Astrocyte (in vitro differentiated cells and primary cell): Measurements from ENCODE around the gene C8A. TPM values are rescaled to one million over a fixed set of nuclear protein-coding genes. Genes with fewer than 3 reads are reported as not detected.

ENCODE experiments used
- DNase-seq: peaks from one replicate; pipeline ENCODE4 v3.0.0-alpha.2; 2010; ENCODE audit warnings: low read depth
- FAIRE-seq: peaks from 2 replicates; lab custom pipeline; 2011; peaks lifted over from hg19 to GRCh38; lab: Jason Lieb, UNC
- H2AFZ ChIP-seq: 2 replicates; pipeline ENCODE4 v1.6.0; 2012; ENCODE audit warnings: low read depth, low read length, inconsistent platforms
- H3K27ac ChIP-seq: 2 replicates; pipeline ENCODE4 v1.5.1; 2011; ENCODE audit warnings: low read depth, low read length, inconsistent platforms
- H3K27me3 ChIP-seq: 2 replicates; pipeline ENCODE4 v1.6.0; 2011; ENCODE audit warnings: low read length, inconsistent platforms; ENCODE audit not compliant: insufficient read depth
- H3K36me3 ChIP-seq: 2 replicates; pipeline ENCODE4 v1.5.1; 2011; ENCODE audit warnings: low read length, inconsistent platforms; ENCODE audit not compliant: insufficient read depth
- H3K4me1 ChIP-seq: 2 replicates; pipeline ENCODE4 v1.5.1; 2011; ENCODE audit warnings: low read length, inconsistent platforms; ENCODE audit not compliant: insufficient read depth
- H3K4me2 ChIP-seq: 2 replicates; pipeline ENCODE4 v1.6.0; 2012; ENCODE audit warnings: low read length, inconsistent platforms
- H3K4me3 ChIP-seq: 2 replicates; pipeline ENCODE4 v1.5.1; 2011; ENCODE audit warnings: low read depth, mild to moderate bottlenecking, low read length, inconsistent platforms; ENCODE audit not compliant: insufficient read depth
- H3K79me2 ChIP-seq: 2 replicates; pipeline ENCODE4 v1.6.0; 2012; ENCODE audit warnings: mild to moderate bottlenecking, low read length, inconsistent platforms; ENCODE audit not compliant: insufficient read depth
- H3K9ac ChIP-seq: 2 replicates; pipeline ENCODE4 v1.6.0; 2012; ENCODE audit warnings: mild to moderate bottlenecking, low read length, inconsistent platforms
- H3K9me3 ChIP-seq: 2 replicates; pipeline ENCODE4 v1.5.1; 2012; ENCODE audit warnings: low read depth, mild to moderate bottlenecking, low read length, inconsistent platforms; ENCODE audit not compliant: insufficient read depth
- H4K20me1 ChIP-seq: 2 replicates; pipeline ENCODE4 v1.6.0; 2012; ENCODE audit warnings: low read length, inconsistent platforms; ENCODE audit not compliant: insufficient read depth
- H3K27ac Mint-ChIP-seq: one replicate; pipeline ENCODE4 v1.8.0; 2021; ENCODE audit warnings: mild to moderate bottlenecking, mixed read lengths; ENCODE audit not compliant: unreplicated experiment
- H3K27me3 Mint-ChIP-seq: one replicate; pipeline ENCODE4 v1.8.0; 2021; ENCODE audit warnings: low read depth, mixed read lengths; ENCODE audit not compliant: unreplicated experiment
- H3K36me3 Mint-ChIP-seq: one replicate; pipeline ENCODE4 v1.8.0; 2021; ENCODE audit warnings: low read depth, mixed read lengths; ENCODE audit not compliant: unreplicated experiment
- H3K4me1 Mint-ChIP-seq: one replicate; pipeline ENCODE4 v1.8.0; 2021; ENCODE audit warnings: low read depth, mixed read lengths; ENCODE audit not compliant: unreplicated experiment
- H3K4me3 Mint-ChIP-seq: one replicate; pipeline ENCODE4 v1.8.0; 2021; ENCODE audit warnings: mild to moderate bottlenecking, moderate library complexity, mixed read lengths; ENCODE audit not compliant: unreplicated experiment
- H3K9me3 Mint-ChIP-seq: one replicate; pipeline ENCODE4 v1.8.0; 2021; ENCODE audit warnings: mild to moderate bottlenecking, mixed read lengths; ENCODE audit not compliant: unreplicated experiment
- CTCF ChIP-seq: IDR thresholded peaks from 2 replicates; pipeline ENCODE4 v1.5.1; 2011; ENCODE audit warnings: low read depth, mild to moderate bottlenecking, inconsistent platforms, low read length, moderate library complexity; ENCODE audit not compliant: insufficient read depth
- EZH2 ChIP-seq: IDR thresholded peaks from 2 replicates; pipeline ENCODE4 v1.6.1; 2012; ENCODE audit warnings: mild to moderate bottlenecking, low read length, inconsistent platforms; ENCODE audit not compliant: insufficient read depth
- total RNA-seq: library from RNA; stranded (reverse); gene quantifications from 2 replicates; pipeline ENCODE4 v1.2.1, GENCODE V29; 2021

The C8A gene
- total RNA-seq, 1 donor from 2014 or later, result not detected

- Histone ChIP-seq H3K4me1 (no peaks in the 10 kb centered on the region), H3K4me2 (no peak overlapping the region), H3K4me3 (no peak overlapping the region), H2AFZ (no peak overlapping the region), H3K36me3 (no peaks in the 10 kb centered on the region), H4K20me1 (no peaks in the 10 kb centered on the region), H3K27ac (no peak overlapping the region), H3K27me3 (no peaks in the 10 kb centered on the region), H3K9me3 (peaks cover 4% of the 10 kb centered on the region), H3K79me2 (no peaks in the 10 kb centered on the region), H3K9ac (no peak overlapping the region)
- DNase-seq (no peak), FAIRE-seq (no peak)
- H3K27ac Mint-ChIP-seq, result no peak overlapping the region
- no peaks in the 10 kb centered on the region for H3K36me3 Mint-ChIP-seq
- H3K9me3 Mint-ChIP-seq, result no peaks in the 10 kb centered on the region
- H3K4me1 Mint-ChIP-seq, result no peaks in the 10 kb centered on the region
- peaks cover 14% of the 10 kb centered on the region for H3K27me3 Mint-ChIP-seq
- TF ChIP-seq EZH2 (no peak), CTCF (no peak)
- H3K4me3 Mint-ChIP-seq, result no peak overlapping the region
These were observed 112.1 kb downstream of the C8A start for GRCh38 chr1:56966698-56966999.

- Histone ChIP-seq H4K20me1 (no peaks in the 10 kb centered on the region), H3K27me3 (no peaks in the 10 kb centered on the region), H3K9ac (no peak overlapping the region), H3K27ac (no peak overlapping the region), H2AFZ (no peak overlapping the region), H3K4me1 (no peaks in the 10 kb centered on the region), H3K79me2 (no peaks in the 10 kb centered on the region), H3K4me2 (no peak overlapping the region), H3K9me3 (peaks cover 4% of the 10 kb centered on the region), H3K4me3 (no peak overlapping the region), H3K36me3 (no peaks in the 10 kb centered on the region)
- H3K27me3 Mint-ChIP-seq, result peaks cover 14% of the 10 kb centered on the region
- H3K4me1 Mint-ChIP-seq, result no peaks in the 10 kb centered on the region
- TF ChIP-seq EZH2, result no peak
- TF ChIP-seq CTCF, result no peak
- H3K4me3 Mint-ChIP-seq, result no peak overlapping the region
- H3K36me3 Mint-ChIP-seq, result no peaks in the 10 kb centered on the region
- FAIRE-seq (no peak), DNase-seq (no peak)
- no peaks in the 10 kb centered on the region for H3K9me3 Mint-ChIP-seq
- no peak overlapping the region for H3K27ac Mint-ChIP-seq
These were observed 112.8 kb downstream of the C8A start for GRCh38 chr1:56967355-56967754.

Other genes starting within 250 kb of the C8A start
- gene PRKAA2, start 209.5 kb upstream of the C8A start, total RNA-seq, result 1.6 and 2.4 TPM in 2 replicates
- 0.14 and 0.26 TPM in 2 replicates for gene FYB2, start 35.4 kb upstream of the C8A start, total RNA-seq
- gene C8B, start 111.2 kb downstream of the C8A start, total RNA-seq, result not detected in 2 replicates